ENCODE data around the gene SPECC1L.

The SPECC1L gene

GRCh38 chr22:24465566-24465965, 194.9 kb downstream of the SPECC1L start:
- Mint-ChIP-seq H3K4me3 (no peak overlapping the region), H3K4me1 (peaks cover 20% of the 10 kb centered on the region), H3K27me3 (no peaks in the 10 kb centered on the region), H3K27ac (no peak overlapping the region), H3K36me3 (no peaks in the 10 kb centered on the region), H3K9me3 (no peaks in the 10 kb centered on the region)
- no peak for ATAC-seq

GRCh38 chr22:24465975-24466374, 195.3 kb downstream of the SPECC1L start:
- Mint-ChIP-seq H3K9me3 (no peaks in the 10 kb centered on the region), H3K4me1 (peaks cover 20% of the 10 kb centered on the region), H3K27ac (peak overlapping the region; percentile 8), H3K36me3 (no peaks in the 10 kb centered on the region), H3K4me3 (no peak overlapping the region), H3K27me3 (no peaks in the 10 kb centered on the region)
- ATAC-seq, result no peak

- H3K4me3 Mint-ChIP-seq, result no peak overlapping the region
- H3K27ac Mint-ChIP-seq, result peak overlapping the region; percentile 8
- no peak for ATAC-seq
- no peaks in the 10 kb centered on the region for H3K9me3 Mint-ChIP-seq
- peaks cover 20% of the 10 kb centered on the region for H3K4me1 Mint-ChIP-seq
- no peaks in the 10 kb centered on the region for H3K27me3 Mint-ChIP-seq
- no peaks in the 10 kb centered on the region for H3K36me3 Mint-ChIP-seq
These were observed 196.2 kb downstream of the SPECC1L start for GRCh38 chr22:24466716-24467328.

GRCh38 chr22:24467340-24467739, 196.7 kb downstream of the SPECC1L start:
- Mint-ChIP-seq H3K4me1 (peaks cover 20% of the 10 kb centered on the region), H3K27ac (peak overlapping the region; percentile 8), H3K4me3 (no peak overlapping the region), H3K9me3 (no peaks in the 10 kb centered on the region), H3K36me3 (no peaks in the 10 kb centered on the region), H3K27me3 (no peaks in the 10 kb centered on the region)
- ATAC-seq, result no peak

Data from stimulated activated memory B cell treated with anti-CD40 and anti-IgM and Interleukin-4, amounts not matched to agents 10 μg/mL and 1 μg/mL and 100 μg/mL, for 72 hours (primary cell).